Omental fat pad (tissue), 4 donors: ENCODE measurements around the gene MBD6. TPM values are rescaled to one million over a fixed set of nuclear protein-coding genes. Genes with fewer than 3 reads are reported as not detected.

Experiments used
- ATAC-seq: fragments of 150-250 bp; one replicate; pipeline ENCODE4 v1.9.1; 2016; ENCODE audit warnings: mild to moderate bottlenecking, moderate library complexity; ENCODE audit not compliant: low FRiP score
- DNase-seq: peaks from one replicate; pipeline ENCODE4 v3.0.0-alpha.2; 2019; ENCODE audit warnings: low spot score
- total RNA-seq, 4 donors: library from RNA; depleted of rRNA; stranded (reverse); fragments of >200 nt; gene quantifications; one replicate each; pipeline ENCODE4 v1.1.0, GENCODE V29; 2016
- TF ChIP-seq, protein P1 (sequence below), 3 donors: fragments of 450-650 bp; IDR thresholded peaks; one replicate each; pipeline ENCODE4 v1.5.1; 2016 to 2017; ENCODE audit warnings: antibody characterized with exemption in 3 of 3, mild to moderate bottlenecking in 3 of 3, moderate library complexity in 2 of 3

Gene MBD6
- total RNA-seq, 4 donors from 2014 or later = 11.8 to 40.2 (median 15.2) TPM

DNA sequence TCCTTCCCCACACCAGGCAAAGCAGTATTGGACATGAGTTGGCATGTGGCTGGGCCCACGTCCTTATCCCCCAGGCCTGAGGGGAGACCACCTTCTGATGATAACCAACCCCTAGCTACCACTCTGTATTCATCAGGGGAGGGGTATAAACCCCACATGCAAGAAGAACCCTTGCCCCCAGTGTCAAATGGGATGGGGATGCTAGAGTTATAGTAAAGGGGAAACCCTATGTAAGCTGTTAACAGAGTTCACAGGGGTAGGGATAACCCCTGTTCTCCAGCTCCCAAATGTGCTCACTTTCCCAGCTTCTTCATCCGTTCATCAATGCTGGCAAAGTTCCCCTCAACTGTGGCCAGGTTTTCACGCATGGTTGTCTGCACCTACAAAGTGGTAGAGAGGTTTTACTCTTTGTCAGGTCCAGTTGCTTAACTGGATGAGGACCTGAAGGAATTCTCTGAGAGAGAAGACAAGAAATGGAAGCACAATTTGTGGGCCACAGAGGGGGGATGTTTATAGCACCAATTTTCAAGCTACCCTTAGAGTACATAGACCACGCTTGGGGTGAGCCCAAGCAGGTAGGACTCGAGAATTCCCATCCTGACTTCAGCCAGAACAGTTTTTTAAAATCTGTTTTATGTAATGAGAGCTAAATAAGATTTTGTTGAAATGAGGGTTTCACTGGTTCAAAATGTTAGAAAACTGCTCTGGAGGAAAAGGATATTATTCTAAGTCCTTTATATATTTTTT is 7.9 kb downstream of the MBD6 start:
- no peak for ATAC-seq
- TF ChIP-seq, protein P1, sequence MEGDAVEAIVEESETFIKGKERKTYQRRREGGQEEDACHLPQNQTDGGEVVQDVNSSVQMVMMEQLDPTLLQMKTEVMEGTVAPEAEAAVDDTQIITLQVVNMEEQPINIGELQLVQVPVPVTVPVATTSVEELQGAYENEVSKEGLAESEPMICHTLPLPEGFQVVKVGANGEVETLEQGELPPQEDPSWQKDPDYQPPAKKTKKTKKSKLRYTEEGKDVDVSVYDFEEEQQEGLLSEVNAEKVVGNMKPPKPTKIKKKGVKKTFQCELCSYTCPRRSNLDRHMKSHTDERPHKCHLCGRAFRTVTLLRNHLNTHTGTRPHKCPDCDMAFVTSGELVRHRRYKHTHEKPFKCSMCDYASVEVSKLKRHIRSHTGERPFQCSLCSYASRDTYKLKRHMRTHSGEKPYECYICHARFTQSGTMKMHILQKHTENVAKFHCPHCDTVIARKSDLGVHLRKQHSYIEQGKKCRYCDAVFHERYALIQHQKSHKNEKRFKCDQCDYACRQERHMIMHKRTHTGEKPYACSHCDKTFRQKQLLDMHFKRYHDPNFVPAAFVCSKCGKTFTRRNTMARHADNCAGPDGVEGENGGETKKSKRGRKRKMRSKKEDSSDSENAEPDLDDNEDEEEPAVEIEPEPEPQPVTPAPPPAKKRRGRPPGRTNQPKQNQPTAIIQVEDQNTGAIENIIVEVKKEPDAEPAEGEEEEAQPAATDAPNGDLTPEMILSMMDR (IDR thresholded peaks at IDR 0.05) = no peak
- DNase-seq = no peak

DNA sequence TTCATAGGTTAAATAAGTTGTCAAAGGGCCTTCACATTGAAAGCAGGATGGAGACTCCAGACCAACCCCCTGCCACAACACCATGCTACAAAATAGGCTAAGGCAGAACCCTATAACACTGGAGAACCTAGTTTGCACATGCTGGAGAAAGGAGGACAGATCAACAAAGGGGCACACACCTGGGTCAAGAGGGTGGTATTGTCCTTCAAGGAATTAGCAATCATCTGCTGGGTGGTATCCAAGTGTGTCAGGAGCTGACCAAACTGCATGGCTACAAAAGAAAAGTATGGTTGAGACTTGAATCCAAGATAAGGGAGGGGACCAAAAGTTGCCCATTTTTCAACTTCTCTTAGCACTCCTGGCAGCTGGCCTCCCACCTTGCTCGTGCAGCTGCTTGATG is 9.2 kb downstream of the MBD6 start:
- DNase-seq = no peak
- TF ChIP-seq, protein P1 (IDR thresholded peaks at IDR 0.05) = no peak
- ATAC-seq = no peak

DNA sequence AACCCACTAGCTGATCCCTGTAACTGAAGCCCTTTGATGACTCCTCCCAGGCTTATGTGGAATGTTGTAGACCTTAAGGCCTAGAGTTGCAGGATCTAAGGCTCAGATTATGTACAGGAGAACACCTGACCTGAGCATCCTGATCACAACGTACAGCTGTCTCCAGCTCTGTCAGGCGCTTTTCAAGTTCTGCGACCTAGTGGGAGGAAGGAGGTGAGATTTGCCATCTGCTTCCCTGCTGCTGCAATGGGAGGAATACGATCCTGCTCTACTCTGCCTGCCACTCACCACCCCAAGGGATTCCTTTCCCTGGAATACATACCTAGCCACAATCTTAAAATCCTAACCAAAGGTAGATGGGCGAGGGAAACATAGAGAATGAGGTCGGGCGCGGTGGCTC is 10.5 kb downstream of the MBD6 start:
- no peak for DNase-seq

DNA sequence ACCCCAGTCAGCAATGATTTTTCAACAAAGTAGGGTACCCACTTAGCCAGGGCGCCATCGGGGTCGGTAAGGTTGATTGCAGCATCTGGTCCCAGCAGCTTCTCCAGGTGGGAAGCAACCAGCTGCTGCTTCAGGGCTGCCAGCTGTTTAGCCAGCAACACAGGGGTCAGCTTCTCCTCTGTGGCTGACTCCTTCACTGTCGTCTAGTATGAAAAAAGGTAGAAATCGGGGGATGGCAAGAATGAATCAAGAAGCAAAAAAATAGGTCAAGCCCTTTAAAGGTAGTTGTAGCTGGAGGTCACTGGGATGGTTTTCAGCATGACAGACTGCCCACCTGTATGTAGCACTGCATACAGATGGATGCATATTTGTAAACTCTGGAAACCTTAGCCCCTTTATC is 11.6 kb downstream of the MBD6 start:
- TF ChIP-seq, protein P1 (IDR thresholded peaks at IDR 0.05) = no peak
- ATAC-seq (no peak), DNase-seq (no peak)

More for the DNA sequence above, 10.5 kb downstream of the MBD6 start:
- TF ChIP-seq, protein P1 (IDR thresholded peaks at IDR 0.05) = no peak
- no peak for ATAC-seq

DNA sequence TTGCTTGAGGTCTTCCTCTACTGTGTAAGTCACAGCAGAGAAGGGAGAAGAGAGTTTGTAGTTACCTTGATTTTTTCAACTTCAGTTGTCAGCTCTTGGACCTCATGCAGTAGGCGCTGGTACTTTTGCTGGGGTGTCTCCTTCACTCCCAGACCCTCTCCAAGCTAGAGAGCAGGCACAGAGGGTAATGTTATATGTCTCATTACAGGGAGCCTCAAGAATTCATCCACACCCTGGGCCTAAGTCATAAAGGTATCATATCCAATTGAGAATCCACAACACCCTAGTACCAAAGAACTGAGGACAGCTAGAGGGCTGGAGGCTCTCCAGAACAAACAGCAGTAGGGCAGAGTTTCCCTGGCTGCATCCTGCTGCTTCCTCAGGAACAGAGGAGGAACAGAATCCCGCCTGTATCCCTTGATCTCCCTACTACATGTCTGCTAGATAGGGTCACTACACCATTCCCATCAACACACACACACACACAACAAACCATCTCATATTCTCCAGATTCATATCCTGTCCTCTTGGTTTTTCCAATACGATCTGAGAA is 12.4 kb downstream of the MBD6 start:
- TF ChIP-seq, protein P1 (IDR thresholded peaks at IDR 0.05) = no peak
- ATAC-seq (no peak), DNase-seq (no peak)

DNA sequence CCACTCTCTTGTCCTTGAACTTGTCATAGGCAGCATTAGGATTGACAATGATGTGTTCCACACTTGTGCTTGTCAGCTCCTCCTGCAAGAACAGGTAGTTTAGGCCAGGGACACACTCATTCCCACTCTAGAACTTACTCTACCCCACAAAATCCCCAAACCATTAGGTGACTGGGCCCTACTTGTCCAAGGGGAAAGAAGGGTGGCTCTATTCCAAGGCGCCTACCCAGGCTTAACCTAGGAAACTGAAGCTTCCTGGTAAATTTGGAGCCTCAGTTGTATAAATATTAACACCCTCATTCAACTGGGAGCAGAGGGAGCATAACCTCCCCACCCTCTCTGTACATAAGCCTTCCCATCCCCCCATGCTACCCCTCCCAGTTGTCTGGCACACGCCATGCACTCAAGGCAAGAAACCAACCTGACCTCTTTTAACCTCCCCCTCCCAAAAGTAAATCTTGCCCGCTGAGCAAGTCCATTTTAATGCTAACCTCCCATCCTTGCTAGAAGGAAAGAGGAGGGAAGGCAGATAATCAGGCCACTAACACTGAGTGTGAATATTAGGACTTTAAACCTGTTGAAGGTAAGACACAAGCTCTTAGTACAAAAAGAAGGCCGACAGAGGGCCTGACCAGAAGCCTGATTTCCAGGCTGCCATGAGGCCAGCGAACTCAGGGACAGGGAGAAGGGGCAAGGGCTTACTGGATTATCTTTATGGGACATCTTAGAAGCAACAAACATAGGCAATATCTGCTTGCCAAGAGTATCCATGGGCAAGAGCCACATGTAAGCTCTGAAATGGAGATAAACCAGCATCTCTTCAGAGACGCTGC is 13.4 kb downstream of the MBD6 start:
- no peak for DNase-seq
- TF ChIP-seq, protein P1 (IDR thresholded peaks at IDR 0.05) = no peak
- ATAC-seq = no peak
